Transverse colon (tissue), 3 donors: ENCODE results near the gene BCL2L15.

Experiments used
- CTCF ChIP-seq, 5 experiments: fragments of 200-600 bp in 3 of 5; fragments of 450-650 bp in 2 of 5; sonication (generic) in 3 of 5; IDR thresholded peaks; 1 replicate in 2 of 5; 2 replicates in 3 of 5; pipeline ENCODE4 v1.5.1; 2016 to 2017; ENCODE audit warnings: antibody characterized with exemption in 5 of 5, inconsistent platforms in 3 of 5, mild to moderate bottlenecking in 2 of 5, moderate library complexity in 1 of 5
- EP300 ChIP-seq: sonication (generic); formaldehyde crosslinking; IDR thresholded peaks from one replicate; pipeline ENCODE4 v1.6.1; 2017; ENCODE audit warnings: antibody characterized with exemption, low read depth
- POLR2A ChIP-seq: fragments of 450-650 bp; IDR thresholded peaks from one replicate; pipeline ENCODE4 v1.6.1; 2016; ENCODE audit warnings: antibody characterized with exemption, mild to moderate bottlenecking, moderate library complexity

DNA sequence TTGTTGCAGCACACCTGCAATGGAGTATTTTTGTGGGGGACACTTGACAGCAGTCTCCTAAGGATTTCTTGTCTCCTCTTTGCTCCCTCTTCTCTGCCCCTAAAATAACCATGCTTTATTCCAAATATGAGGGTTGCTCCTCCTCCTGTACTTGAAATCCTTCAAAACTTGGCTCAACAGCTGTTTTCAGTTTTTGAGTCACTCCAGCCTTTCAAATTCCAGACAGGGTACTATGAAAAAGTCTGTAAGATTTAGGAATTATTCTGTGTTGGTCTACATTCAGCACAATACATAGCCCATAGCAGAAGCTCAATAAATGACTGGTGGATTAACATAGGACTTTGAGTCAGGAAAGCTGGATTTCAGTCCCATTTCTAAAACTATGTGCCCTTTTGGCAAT, 11.7 kb upstream of the BCL2L15 start:
- no peak for TF ChIP-seq EP300
- TF ChIP-seq CTCF (IDR thresholded peaks at IDR 0.05) = no peak
- no peak for TF ChIP-seq POLR2A
